MM.1S (cell line): ENCODE results near the gene UMOD.

Experiments
- DNase-seq: peaks from one replicate; pipeline ENCODE4 v3.0.0-alpha.2; 2015
- H2AFZ ChIP-seq: fragments of 300-600 bp; sonication (generic); 2 replicates; pipeline ENCODE4 v1.6.0; 2016; ENCODE audit warnings: antibody characterized with exemption, low read length
- H3F3A ChIP-seq: fragments of 300-600 bp; sonication (generic); 2 replicates; pipeline ENCODE4 v1.6.1; 2016; ENCODE audit warnings: mild to moderate bottlenecking, antibody characterized with exemption, low read length, moderate library complexity, mixed read lengths; ENCODE audit not compliant: insufficient read depth
- H3K27ac ChIP-seq: fragments of 300-600 bp; sonication (generic); 2 replicates; pipeline ENCODE4 v1.5.1; 2016; ENCODE audit warnings: mild to moderate bottlenecking, low read length
- H3K27me3 ChIP-seq: fragments of 300-600 bp; sonication (generic); replicated peaks from 2 replicates; pipeline ENCODE4 v1.6.0; 2016; ENCODE audit warnings: low read length; ENCODE audit not compliant: insufficient read depth
- H3K36me3 ChIP-seq: fragments of 300-600 bp; sonication (generic); replicated peaks from 2 replicates; pipeline ENCODE4 v1.6.1; 2016; ENCODE audit warnings: mild to moderate bottlenecking, low read length, mixed read lengths; ENCODE audit not compliant: insufficient read depth
- H3K4me1 ChIP-seq: fragments of 300-600 bp; sonication (generic); 2 replicates; pipeline ENCODE4 v1.6.1; 2016; ENCODE audit warnings: low read length, mixed read lengths
- H3K4me2 ChIP-seq: fragments of 300-600 bp; sonication (generic); 2 replicates; pipeline ENCODE4 v1.6.0; 2016; ENCODE audit warnings: low read depth, low read length
- H3K4me3 ChIP-seq: fragments of 300-600 bp; sonication (generic); 2 replicates; pipeline ENCODE4 v1.5.1; 2016; ENCODE audit warnings: low read length, mixed read lengths
- H3K79me2 ChIP-seq: fragments of 300-600 bp; sonication (generic); 2 replicates; pipeline ENCODE4 v1.6.1; 2016; ENCODE audit warnings: mixed run types, low read length, mixed read lengths
- H3K9ac ChIP-seq: fragments of 300-600 bp; sonication (generic); 2 replicates; pipeline ENCODE4 v1.6.1; 2016; ENCODE audit warnings: low read length, mixed read lengths
- H3K9me2 ChIP-seq: fragments of 300-600 bp; sonication (generic); replicated peaks from 2 replicates; pipeline ENCODE4 v1.6.1; 2016; ENCODE audit warnings: mild to moderate bottlenecking, low read length, mixed read lengths; ENCODE audit not compliant: insufficient read depth
- H3K9me3 ChIP-seq: fragments of 300-600 bp; sonication (generic); replicated peaks from 2 replicates; pipeline ENCODE4 v1.6.1; 2016; ENCODE audit warnings: mild to moderate bottlenecking, low read length, mixed read lengths; ENCODE audit not compliant: insufficient read depth
- H4K20me1 ChIP-seq: fragments of 300-600 bp; sonication (generic); 2 replicates; pipeline ENCODE4 v1.6.1; 2016; ENCODE audit warnings: mild to moderate bottlenecking, low read length, moderate library complexity, mixed read lengths; ENCODE audit not compliant: insufficient read depth
- EZH2 ChIP-seq: fragments of 300-600 bp; sonication (generic); optimal IDR thresholded peaks from 2 replicates; pipeline ENCODE3; 2017; ENCODE audit warnings: low read depth, mild to moderate bottlenecking, antibody characterized with exemption, low read length, mixed read lengths
- EZH2phosphoT487 ChIP-seq: fragments of 300-600 bp; sonication (generic); IDR thresholded peaks from 2 replicates; pipeline ENCODE4 v1.6.1; 2018; ENCODE audit warnings: antibody characterized with exemption, low read length
- TF ChIP-seq, protein P1 (sequence below): fragments of 300-600 bp; sonication (generic); IDR thresholded peaks from 2 replicates; pipeline ENCODE4 v1.5.1; 2016; ENCODE audit warnings: antibody characterized with exemption, low read length, mixed read lengths

The UMOD gene

GRCh38 chr16:20369452-20370054, 17.0 kb upstream of the UMOD start:
- Histone ChIP-seq H3K79me2 (no peaks in the 10 kb centered on the region), H3K4me3 (no peak overlapping the region), H3K9ac (no peak overlapping the region), H3K4me1 (no peaks in the 10 kb centered on the region), H3K27me3 (no peaks in the 10 kb centered on the region), H3K27ac (no peak overlapping the region), H3K9me2 (no peaks in the 10 kb centered on the region), H4K20me1 (no peaks in the 10 kb centered on the region), H3K36me3 (no peaks in the 10 kb centered on the region), H3K4me2 (no peak overlapping the region), H3K9me3 (no peaks in the 10 kb centered on the region), H2AFZ (no peak overlapping the region), H3F3A (no peaks in the 10 kb centered on the region)
- no peak for DNase-seq
- TF ChIP-seq EZH2 (no peak), EZH2phosphoT487 (no peak)
- TF ChIP-seq, protein P1, sequence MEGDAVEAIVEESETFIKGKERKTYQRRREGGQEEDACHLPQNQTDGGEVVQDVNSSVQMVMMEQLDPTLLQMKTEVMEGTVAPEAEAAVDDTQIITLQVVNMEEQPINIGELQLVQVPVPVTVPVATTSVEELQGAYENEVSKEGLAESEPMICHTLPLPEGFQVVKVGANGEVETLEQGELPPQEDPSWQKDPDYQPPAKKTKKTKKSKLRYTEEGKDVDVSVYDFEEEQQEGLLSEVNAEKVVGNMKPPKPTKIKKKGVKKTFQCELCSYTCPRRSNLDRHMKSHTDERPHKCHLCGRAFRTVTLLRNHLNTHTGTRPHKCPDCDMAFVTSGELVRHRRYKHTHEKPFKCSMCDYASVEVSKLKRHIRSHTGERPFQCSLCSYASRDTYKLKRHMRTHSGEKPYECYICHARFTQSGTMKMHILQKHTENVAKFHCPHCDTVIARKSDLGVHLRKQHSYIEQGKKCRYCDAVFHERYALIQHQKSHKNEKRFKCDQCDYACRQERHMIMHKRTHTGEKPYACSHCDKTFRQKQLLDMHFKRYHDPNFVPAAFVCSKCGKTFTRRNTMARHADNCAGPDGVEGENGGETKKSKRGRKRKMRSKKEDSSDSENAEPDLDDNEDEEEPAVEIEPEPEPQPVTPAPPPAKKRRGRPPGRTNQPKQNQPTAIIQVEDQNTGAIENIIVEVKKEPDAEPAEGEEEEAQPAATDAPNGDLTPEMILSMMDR, result no peak

DNA sequence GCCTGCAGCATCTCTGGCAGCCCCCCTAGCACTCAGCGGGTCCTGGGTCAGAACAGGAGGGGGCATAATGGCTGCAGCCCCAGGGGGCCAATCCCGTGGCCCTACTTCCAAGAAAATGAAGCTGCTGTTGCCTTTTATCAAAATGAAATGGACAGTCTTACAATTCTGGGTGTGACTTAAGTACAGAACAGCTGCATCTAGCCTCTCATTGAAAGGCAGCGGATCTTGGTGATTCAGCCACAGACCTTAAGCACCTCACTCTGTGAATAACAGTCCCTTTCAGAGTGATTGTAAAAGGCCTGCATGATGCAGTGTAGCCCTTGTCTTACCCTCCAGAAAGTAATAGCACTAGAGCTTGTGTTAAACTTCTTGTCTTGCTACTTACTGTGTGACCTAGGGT, 11.5 kb upstream of the UMOD start:
- no peaks in the 10 kb centered on the region for H3K27me3 ChIP-seq
- H3F3A ChIP-seq, result no peaks in the 10 kb centered on the region
- H3K9me2 ChIP-seq, result no peaks in the 10 kb centered on the region
- H3K27ac ChIP-seq, result no peak overlapping the region
- no peaks in the 10 kb centered on the region for H3K36me3 ChIP-seq
- no peak overlapping the region for H3K9ac ChIP-seq
- H3K4me2 ChIP-seq, result no peak overlapping the region
- no peak for DNase-seq
- no peaks in the 10 kb centered on the region for H4K20me1 ChIP-seq
- no peaks in the 10 kb centered on the region for H3K79me2 ChIP-seq
- no peaks in the 10 kb centered on the region for H3K9me3 ChIP-seq
- no peak overlapping the region for H3K4me3 ChIP-seq
- TF ChIP-seq, protein P1, result no peak
- TF ChIP-seq EZH2phosphoT487 (no peak), EZH2 (no peak)
- no peaks in the 10 kb centered on the region for H3K4me1 ChIP-seq
- H2AFZ ChIP-seq, result no peak overlapping the region

DNA sequence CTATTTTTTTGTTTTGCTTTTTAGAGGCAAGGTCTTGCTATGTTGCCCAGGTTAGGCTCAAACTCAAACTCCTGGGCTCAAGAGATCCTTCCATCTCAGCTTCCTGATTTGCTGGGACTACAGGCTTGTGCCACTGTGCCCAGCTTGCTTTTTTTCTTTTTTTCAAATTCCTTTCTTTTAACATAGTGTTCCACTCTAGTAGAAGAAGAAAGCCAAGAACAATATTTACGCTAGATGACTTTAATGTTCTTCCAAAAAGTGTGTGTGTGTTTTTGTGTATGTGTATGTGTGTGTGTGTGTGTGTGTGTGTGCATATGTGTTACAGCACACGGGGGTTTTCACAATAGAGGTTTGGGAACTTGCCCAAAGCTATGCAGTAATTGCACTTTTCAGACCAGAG, 10.7 kb upstream of the UMOD start:
- H3K9ac ChIP-seq, result no peak overlapping the region
- H3F3A ChIP-seq, result no peaks in the 10 kb centered on the region
- no peak overlapping the region for H3K27ac ChIP-seq
- TF ChIP-seq EZH2phosphoT487 (no peak), EZH2 (no peak)
- TF ChIP-seq, protein P1, result no peak
- H3K4me2 ChIP-seq, result no peak overlapping the region
- no peaks in the 10 kb centered on the region for H3K4me1 ChIP-seq
- DNase-seq, result no peak
- H3K36me3 ChIP-seq, result no peaks in the 10 kb centered on the region
- no peaks in the 10 kb centered on the region for H3K9me2 ChIP-seq
- no peaks in the 10 kb centered on the region for H3K27me3 ChIP-seq
- H3K4me3 ChIP-seq, result no peak overlapping the region
- H4K20me1 ChIP-seq, result no peaks in the 10 kb centered on the region
- H3K79me2 ChIP-seq, result no peaks in the 10 kb centered on the region
- no peaks in the 10 kb centered on the region for H3K9me3 ChIP-seq
- H2AFZ ChIP-seq, result no peak overlapping the region
